GM12878 (cell line): ENCODE data around the gene UNC45B. TPM values are rescaled to one million over a fixed set of nuclear protein-coding genes. Genes with fewer than 3 reads are reported as not detected.

Experiments used
- polyA plus RNA-seq, 11 experiments: library from polyadenylated mRNA; depleted of rRNA in 4 of 11; unstranded in 6 of 11; stranded (reverse) in 5 of 11; fragments of >200 nt; fragmentation: Nextera tagmentation in 4 of 11; fragmentation: Illumina TruSeq in 1 of 11; extraction: Ambion mirVana in 4 of 11; extraction: Trizol in 1 of 11; gene quantifications; 1 replicate in 1 of 11; 2 replicates in 10 of 11; pipeline versions ENCODE4 v1.2.1 to v1.2.3, GENCODE V29; 2011 to 2016; ENCODE audit warnings: inconsistent platforms in 2 of 11, missing spikeins in 2 of 11, low read depth in 1 of 11
- total RNA-seq, 4 experiments: library from RNA; depleted of rRNA in 3 of 4; stranded (reverse); fragments of >200 nt in 3 of 4; fragmentation: Illumina TruSeq in 1 of 4; extraction: Trizol in 1 of 4; gene quantifications; 2 replicates each; pipeline versions ENCODE4 v1.2.1 to v1.2.3, GENCODE V29; 2013 to 2021

Gene UNC45B
- total and polyA plus RNA-seq, 10 of the 15 experiments (the other 5 are each of a cell fraction or from before 2014, with no cell fraction given): 0.03 TPM; not detected in 9

Other genes starting within 250 kb of the UNC45B start
Only the 7 nearest of the 10 such genes appear.
- gene LIG3, start 167.3 kb upstream of the UNC45B start, total RNA-seq (2014; rRNA removed): 33.8 and 38.1 TPM in 2 replicates
- 30.2 and 30.6 TPM in 2 replicates for gene LIG3, start 167.3 kb upstream of the UNC45B start, total RNA-seq (2014; rRNA removed; fragmentation: Illumina TruSeq; extraction: Trizol)
- 37.6 and 38.7 TPM in 2 replicates for gene LIG3, start 167.3 kb upstream of the UNC45B start, total RNA-seq (2021)
- 37.4 and 41.7 TPM in 2 replicates for gene LIG3, start 167.3 kb upstream of the UNC45B start, polyA plus RNA-seq (2011; rRNA removed)
- gene LIG3, start 167.3 kb upstream of the UNC45B start, polyA plus RNA-seq (2014; fragmentation: Illumina TruSeq; extraction: Trizol): 31.3 and 36.2 TPM in 2 replicates
- 1 to 10 TPM; 6.5 to 6.6 TPM for gene LIG3, start 167.3 kb upstream of the UNC45B start, polyA plus RNA-seq (2014; fragmentation: Nextera tagmentation; extraction: Ambion mirVana)
- gene LIG3, start 167.3 kb upstream of the UNC45B start, polyA plus RNA-seq (2014; rRNA removed): 37.1 and 45.4 TPM in 2 replicates
- 10 to 100 TPM; 24.3 to 26.3 TPM for gene LIG3, start 167.3 kb upstream of the UNC45B start, polyA plus RNA-seq (2016; fragmentation: Nextera tagmentation; extraction: Ambion mirVana)
- gene RFFL, start 84.1 kb upstream of the UNC45B start, total RNA-seq (2014; rRNA removed): 28.6 and 31.4 TPM in 2 replicates
- gene RFFL, start 84.1 kb upstream of the UNC45B start, total RNA-seq (2014; rRNA removed; fragmentation: Illumina TruSeq; extraction: Trizol): 25.4 and 26.1 TPM in 2 replicates
- 37.4 and 38.3 TPM in 2 replicates for gene RFFL, start 84.1 kb upstream of the UNC45B start, total RNA-seq (2021)
- 51.1 and 56.1 TPM in 2 replicates for gene RFFL, start 84.1 kb upstream of the UNC45B start, polyA plus RNA-seq (2011; rRNA removed)
- gene RFFL, start 84.1 kb upstream of the UNC45B start, polyA plus RNA-seq (2014; fragmentation: Illumina TruSeq; extraction: Trizol): 25.3 and 27.0 TPM in 2 replicates
- 1 to 10 TPM; 4.7 to 6.7 TPM for gene RFFL, start 84.1 kb upstream of the UNC45B start, polyA plus RNA-seq (2014; fragmentation: Nextera tagmentation; extraction: Ambion mirVana)
- 24.5 and 26.4 TPM in 2 replicates for gene RFFL, start 84.1 kb upstream of the UNC45B start, polyA plus RNA-seq (2014; rRNA removed)
- gene RFFL, start 84.1 kb upstream of the UNC45B start, polyA plus RNA-seq (2016; fragmentation: Nextera tagmentation; extraction: Ambion mirVana): 10 to 100 TPM; 26.7 to 31.0 TPM
- 12.0 and 12.3 TPM in 2 replicates for gene RAD51D, start 28.0 kb upstream of the UNC45B start, total RNA-seq (2014; rRNA removed)
- gene RAD51D, start 28.0 kb upstream of the UNC45B start, total RNA-seq (2014; rRNA removed; fragmentation: Illumina TruSeq; extraction: Trizol): 10.0 and 11.5 TPM in 2 replicates
- gene RAD51D, start 28.0 kb upstream of the UNC45B start, total RNA-seq (2021): 22.1 and 26.0 TPM in 2 replicates
- gene RAD51D, start 28.0 kb upstream of the UNC45B start, polyA plus RNA-seq (2011; rRNA removed): 13.0 and 14.7 TPM in 2 replicates
- 7.0 and 11.8 TPM in 2 replicates for gene RAD51D, start 28.0 kb upstream of the UNC45B start, polyA plus RNA-seq (2014; fragmentation: Illumina TruSeq; extraction: Trizol)
- gene RAD51D, start 28.0 kb upstream of the UNC45B start, polyA plus RNA-seq (2014; fragmentation: Nextera tagmentation; extraction: Ambion mirVana): 1 to 10 TPM; 2.6 to 4.9 TPM
- 16.7 and 21.2 TPM in 2 replicates for gene RAD51D, start 28.0 kb upstream of the UNC45B start, polyA plus RNA-seq (2014; rRNA removed)
- gene RAD51D, start 28.0 kb upstream of the UNC45B start, polyA plus RNA-seq (2016; fragmentation: Nextera tagmentation; extraction: Ambion mirVana): 10 to 100 TPM; 24.2 to 29.3 TPM
- gene FNDC8, start 26.2 kb upstream of the UNC45B start, total RNA-seq (2014; rRNA removed): 0.11 TPM in 1 of 2 replicates, not detected in the other
- not detected in 2 replicates for gene FNDC8, start 26.2 kb upstream of the UNC45B start, total RNA-seq (2014; rRNA removed; fragmentation: Illumina TruSeq; extraction: Trizol)
- 0.15 TPM in 1 of 2 replicates, not detected in the other for gene FNDC8, start 26.2 kb upstream of the UNC45B start, total RNA-seq (2021)
- not detected in 2 replicates for gene FNDC8, start 26.2 kb upstream of the UNC45B start, polyA plus RNA-seq (2011; rRNA removed)
- gene FNDC8, start 26.2 kb upstream of the UNC45B start, polyA plus RNA-seq (2014; fragmentation: Illumina TruSeq; extraction: Trizol): not detected in 2 replicates
- gene FNDC8, start 26.2 kb upstream of the UNC45B start, polyA plus RNA-seq (2014; fragmentation: Nextera tagmentation; extraction: Ambion mirVana): under 1 TPM in 1 of 2 experiments, not detected in 1; 0.06 TPM
- 0.09 TPM in 1 of 2 replicates, not detected in the other for gene FNDC8, start 26.2 kb upstream of the UNC45B start, polyA plus RNA-seq (2014; rRNA removed)
- not detected for gene FNDC8, start 26.2 kb upstream of the UNC45B start, polyA plus RNA-seq (2016; fragmentation: Nextera tagmentation; extraction: Ambion mirVana)
- 30.6 and 33.0 TPM in 2 replicates for gene NLE1, start 5.5 kb upstream of the UNC45B start, total RNA-seq (2014; rRNA removed)
- 17.9 and 18.3 TPM in 2 replicates for gene NLE1, start 5.5 kb upstream of the UNC45B start, total RNA-seq (2014; rRNA removed; fragmentation: Illumina TruSeq; extraction: Trizol)
- gene NLE1, start 5.5 kb upstream of the UNC45B start, total RNA-seq (2021): 33.5 and 39.1 TPM in 2 replicates
- gene NLE1, start 5.5 kb upstream of the UNC45B start, polyA plus RNA-seq (2011; rRNA removed): 9.8 and 17.3 TPM in 2 replicates
- gene NLE1, start 5.5 kb upstream of the UNC45B start, polyA plus RNA-seq (2014; fragmentation: Illumina TruSeq; extraction: Trizol): 8.0 and 13.6 TPM in 2 replicates
- 1 to 10 TPM; 2.4 to 5.5 TPM for gene NLE1, start 5.5 kb upstream of the UNC45B start, polyA plus RNA-seq (2014; fragmentation: Nextera tagmentation; extraction: Ambion mirVana)
- 27.2 and 33.3 TPM in 2 replicates for gene NLE1, start 5.5 kb upstream of the UNC45B start, polyA plus RNA-seq (2014; rRNA removed)
- 10 to 100 TPM; 17.2 to 17.9 TPM for gene NLE1, start 5.5 kb upstream of the UNC45B start, polyA plus RNA-seq (2016; fragmentation: Nextera tagmentation; extraction: Ambion mirVana)
- not detected in 2 replicates for gene SLC35G3, start 46.6 kb downstream of the UNC45B start, total RNA-seq (2014; rRNA removed)
- not detected in 2 replicates for gene SLC35G3, start 46.6 kb downstream of the UNC45B start, total RNA-seq (2014; rRNA removed; fragmentation: Illumina TruSeq; extraction: Trizol)
- gene SLC35G3, start 46.6 kb downstream of the UNC45B start, total RNA-seq (2021): not detected in 2 replicates
- gene SLC35G3, start 46.6 kb downstream of the UNC45B start, polyA plus RNA-seq (2011; rRNA removed): not detected in 2 replicates
- gene SLC35G3, start 46.6 kb downstream of the UNC45B start, polyA plus RNA-seq (2014; fragmentation: Illumina TruSeq; extraction: Trizol): not detected in 2 replicates
- gene SLC35G3, start 46.6 kb downstream of the UNC45B start, polyA plus RNA-seq (2014; fragmentation: Nextera tagmentation; extraction: Ambion mirVana): not detected
- gene SLC35G3, start 46.6 kb downstream of the UNC45B start, polyA plus RNA-seq (2014; rRNA removed): not detected in 2 replicates
- gene SLC35G3, start 46.6 kb downstream of the UNC45B start, polyA plus RNA-seq (2016; fragmentation: Nextera tagmentation; extraction: Ambion mirVana): not detected
- gene SLFN5, start 95.3 kb downstream of the UNC45B start, total RNA-seq (2014; rRNA removed): 1.2 and 1.5 TPM in 2 replicates
- 1.1 and 1.3 TPM in 2 replicates for gene SLFN5, start 95.3 kb downstream of the UNC45B start, total RNA-seq (2014; rRNA removed; fragmentation: Illumina TruSeq; extraction: Trizol)
- gene SLFN5, start 95.3 kb downstream of the UNC45B start, total RNA-seq (2021): 2.1 and 2.2 TPM in 2 replicates
- 1.7 and 2.2 TPM in 2 replicates for gene SLFN5, start 95.3 kb downstream of the UNC45B start, polyA plus RNA-seq (2011; rRNA removed)
- 1.3 and 1.6 TPM in 2 replicates for gene SLFN5, start 95.3 kb downstream of the UNC45B start, polyA plus RNA-seq (2014; fragmentation: Illumina TruSeq; extraction: Trizol)
- gene SLFN5, start 95.3 kb downstream of the UNC45B start, polyA plus RNA-seq (2014; fragmentation: Nextera tagmentation; extraction: Ambion mirVana): under 1 TPM; 0.19 to 0.58 TPM
- gene SLFN5, start 95.3 kb downstream of the UNC45B start, polyA plus RNA-seq (2014; rRNA removed): 0.96 and 1.1 TPM in 2 replicates
- gene SLFN5, start 95.3 kb downstream of the UNC45B start, polyA plus RNA-seq (2016; fragmentation: Nextera tagmentation; extraction: Ambion mirVana): 1 to 10 TPM; 1.4 to 1.8 TPM